Measurements from ENCODE around the gene RYR3.

Gene RYR3

DNA sequence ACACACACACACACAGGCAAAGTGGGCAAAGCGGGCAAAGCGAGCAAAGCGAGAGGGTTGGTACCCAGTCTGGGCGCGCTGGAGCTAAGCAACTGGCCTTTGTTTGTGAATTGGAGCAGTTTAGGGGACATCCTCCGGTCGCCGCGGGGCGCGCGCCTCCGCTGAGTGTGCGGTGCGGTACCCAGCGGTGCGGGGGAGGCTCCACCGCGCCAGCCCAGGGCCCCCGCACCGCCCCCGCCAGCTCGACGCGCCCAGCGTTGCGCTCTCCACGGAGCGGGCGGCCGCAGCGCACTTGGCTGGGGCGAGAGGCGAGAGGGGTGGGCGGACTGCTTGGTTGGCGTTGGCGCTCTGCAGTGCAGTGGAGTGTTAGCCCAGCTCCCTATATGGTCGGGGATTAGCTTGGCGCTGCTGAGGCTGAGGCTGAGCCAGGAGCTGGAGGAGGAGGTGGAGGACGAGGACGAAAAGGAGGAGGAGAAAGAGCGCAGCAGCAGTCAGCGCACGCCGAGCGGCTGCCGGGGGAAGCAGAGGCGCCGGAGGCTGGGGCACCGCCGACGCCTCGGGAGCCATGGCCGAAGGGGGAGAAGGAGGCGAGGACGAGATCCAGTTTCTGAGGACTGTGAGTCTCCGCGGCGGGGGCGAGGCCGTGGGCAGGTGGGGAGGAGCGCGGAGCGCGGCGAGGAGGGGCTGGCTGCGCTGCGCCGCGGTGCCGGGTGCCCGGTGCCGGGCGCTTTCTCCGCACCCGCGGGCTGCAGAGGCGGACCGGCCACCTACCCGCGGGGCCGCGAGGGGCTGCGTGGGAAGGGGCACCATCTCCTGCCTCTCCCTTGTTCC, at the start of gene RYR3:
RYR3 (plus strand) TSS at position 487 of the 831 bp plus-strand sequence; CDS start at position 566, 79 bp downstream.
- DNase-seq (ENCODE audit: insufficient read length, low spot score) = no peak
- FAIRE-seq = no peak

DNA sequence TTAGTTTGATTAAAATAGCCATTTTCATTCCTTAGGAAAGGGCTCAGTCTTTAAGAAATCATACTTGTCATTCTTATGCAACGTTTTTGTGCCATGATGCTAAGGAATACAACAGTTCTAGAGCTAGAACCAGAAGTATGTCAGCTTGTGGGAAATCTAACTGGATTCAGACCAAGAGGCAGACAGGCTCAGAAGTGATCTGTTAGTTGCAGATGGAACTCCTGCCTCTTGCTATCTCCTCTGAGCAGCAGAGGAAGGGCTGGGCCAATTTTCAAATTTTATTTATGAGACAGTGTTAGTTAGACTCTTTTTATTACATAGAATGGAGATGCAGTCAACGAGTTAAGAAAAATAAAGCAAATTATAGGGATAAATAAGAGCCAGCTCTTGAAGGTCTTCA, 48.5 kb upstream of the RYR3 start:
- no peak for DNase-seq (ENCODE audit: insufficient read length, low spot score)
- FAIRE-seq = no peak

DNA sequence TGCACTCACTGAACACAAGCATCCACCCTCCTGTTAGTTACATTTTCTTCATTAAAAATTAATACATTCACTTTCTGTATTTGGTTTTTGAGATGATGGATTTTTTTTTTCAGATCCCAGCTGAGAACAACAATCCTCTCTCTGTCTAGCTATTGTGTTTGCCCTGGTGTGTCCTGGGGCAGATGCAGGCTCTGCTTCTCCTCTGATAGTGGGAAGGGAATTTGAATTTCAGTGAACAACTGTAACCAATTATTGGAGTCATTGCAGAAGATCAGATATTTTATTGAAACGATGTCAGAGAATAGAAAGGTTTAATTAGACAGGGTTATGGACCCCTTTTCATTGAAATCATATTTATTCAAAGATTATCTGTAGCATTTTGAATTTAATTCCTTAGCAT, 33.1 kb upstream of the RYR3 start:
- no peak for DNase-seq (ENCODE audit: insufficient read length, low spot score)
- no peak for FAIRE-seq

DNA sequence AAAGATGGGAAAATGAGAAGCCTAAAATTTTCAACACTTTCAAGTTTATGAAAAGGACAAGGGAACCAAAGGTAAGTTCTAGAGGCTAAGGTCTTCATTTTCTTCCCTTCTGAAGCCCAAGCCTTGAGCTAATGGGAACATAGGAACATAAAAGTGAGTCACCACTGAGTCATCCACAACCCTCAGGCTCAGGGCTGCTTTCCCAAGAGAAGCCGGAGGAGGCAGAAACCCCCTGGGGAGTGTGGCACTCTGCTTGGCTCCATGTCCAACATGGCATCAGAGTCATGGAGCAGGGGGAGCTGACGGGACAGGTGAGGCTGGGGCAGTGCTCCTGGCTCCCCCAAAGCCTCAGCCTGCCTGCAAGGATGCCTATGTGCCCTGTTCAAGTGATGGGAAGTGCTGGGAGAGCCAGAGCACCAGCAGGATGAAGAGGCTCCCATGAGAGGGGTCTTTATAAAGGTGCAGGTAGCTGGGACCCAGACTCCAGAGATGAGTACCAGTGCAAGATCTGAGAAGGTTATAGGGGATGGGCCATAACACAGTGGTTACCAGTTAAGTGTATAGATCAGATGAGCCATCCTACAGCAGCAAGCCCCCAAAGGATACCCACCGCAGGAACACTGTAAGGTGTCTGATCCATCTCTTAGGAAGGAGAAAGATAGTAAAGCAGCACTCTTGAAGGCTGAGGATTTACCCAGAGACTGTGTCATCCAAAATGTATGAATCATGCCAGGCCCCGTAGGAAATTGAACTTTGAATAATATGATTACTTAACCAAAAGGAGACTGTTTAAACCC, 31.8 kb upstream of the RYR3 start:
- FAIRE-seq (no peak), DNase-seq (ENCODE audit: insufficient read length, low spot score) (no peak)

DNA sequence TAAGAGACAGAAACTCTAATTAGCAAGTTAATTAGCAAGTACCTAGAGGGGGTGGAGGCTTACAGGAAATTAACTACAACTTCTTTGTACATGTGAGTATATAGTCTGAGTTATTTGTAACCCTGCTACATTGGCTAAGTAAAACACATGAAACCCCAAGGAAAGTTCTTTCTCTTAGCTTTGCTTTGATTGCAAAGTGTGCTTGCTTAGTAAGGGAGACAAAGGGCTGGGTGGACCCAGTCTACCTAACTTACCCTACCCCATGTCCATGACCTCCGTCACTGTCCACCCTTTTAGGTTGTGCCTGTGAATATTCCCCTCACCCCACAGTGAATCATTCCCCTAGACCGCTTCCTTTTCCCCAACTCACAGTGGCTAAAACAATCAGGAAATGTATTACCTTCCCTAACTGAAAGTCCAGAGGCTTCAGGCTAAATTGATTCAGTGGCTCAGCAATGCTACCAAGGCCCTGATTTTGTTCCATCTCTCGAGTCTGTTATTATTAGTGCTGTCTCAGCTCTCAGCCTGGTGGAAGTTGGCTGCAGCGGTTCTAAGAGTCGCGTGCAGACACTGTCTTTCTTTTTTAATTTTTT, 31.1 kb upstream of the RYR3 start:
- FAIRE-seq (no peak), DNase-seq (ENCODE audit: insufficient read length, low spot score) (no peak)

DNA sequence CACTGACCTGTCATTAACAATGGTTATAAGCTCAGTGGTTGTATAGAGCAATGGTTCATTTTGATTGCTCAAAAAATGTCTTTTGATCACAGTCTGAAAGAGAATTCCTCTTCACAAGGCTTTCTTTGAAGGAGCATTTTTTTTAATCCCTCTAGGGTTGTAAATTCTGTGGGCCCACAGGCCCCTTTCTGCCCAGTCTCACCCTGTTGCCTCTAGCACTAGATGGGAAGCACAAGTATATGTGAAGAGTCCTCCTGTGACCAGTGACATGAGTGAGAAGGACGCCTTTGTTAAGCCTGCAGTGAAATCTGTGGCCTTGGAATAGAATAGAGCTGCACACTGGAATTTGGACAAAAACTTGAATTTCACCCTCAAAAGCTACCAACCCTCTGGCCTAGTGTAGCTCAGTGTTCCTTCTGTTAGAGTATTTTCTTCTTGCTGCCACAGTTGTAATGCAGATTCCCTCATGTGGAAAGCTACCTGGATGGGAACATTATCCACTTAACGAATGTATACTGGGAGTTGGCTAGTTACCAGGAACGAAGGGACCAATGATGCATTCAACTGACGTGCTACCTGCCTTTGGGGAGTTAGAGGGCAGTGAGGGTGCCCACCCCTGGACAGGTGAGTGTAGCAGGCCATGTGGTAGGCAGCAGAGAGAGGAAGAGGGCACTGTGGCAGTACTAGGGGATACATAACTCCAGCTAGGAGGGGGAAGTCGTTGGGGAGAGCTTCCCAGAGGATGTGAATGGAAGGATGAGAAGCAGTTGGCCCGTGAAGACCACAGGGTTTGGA, 28.3 kb upstream of the RYR3 start:
- FAIRE-seq = no peak
- no peak for DNase-seq (ENCODE audit: insufficient read length, low spot score)

DNA sequence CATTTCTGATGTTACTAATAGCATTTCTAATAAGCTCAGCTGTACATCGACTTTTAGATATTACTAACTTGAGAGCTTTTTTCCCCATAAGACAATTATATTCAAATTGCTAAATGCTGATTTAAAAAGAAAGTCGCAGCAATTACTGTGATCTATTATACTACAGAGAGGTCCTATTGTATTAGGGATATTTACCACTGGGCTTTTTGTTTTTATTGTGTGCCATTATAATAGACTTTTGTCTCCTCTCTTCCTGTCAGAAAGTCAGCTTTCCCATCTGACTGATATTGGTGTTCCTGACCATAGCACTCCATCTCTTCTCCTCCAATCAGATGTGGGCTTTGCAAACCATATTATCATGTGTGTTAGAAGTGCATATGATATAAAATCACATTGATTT, 27.2 kb upstream of the RYR3 start:
- no peak for FAIRE-seq
- DNase-seq (ENCODE audit: insufficient read length, low spot score) = no peak

DNA sequence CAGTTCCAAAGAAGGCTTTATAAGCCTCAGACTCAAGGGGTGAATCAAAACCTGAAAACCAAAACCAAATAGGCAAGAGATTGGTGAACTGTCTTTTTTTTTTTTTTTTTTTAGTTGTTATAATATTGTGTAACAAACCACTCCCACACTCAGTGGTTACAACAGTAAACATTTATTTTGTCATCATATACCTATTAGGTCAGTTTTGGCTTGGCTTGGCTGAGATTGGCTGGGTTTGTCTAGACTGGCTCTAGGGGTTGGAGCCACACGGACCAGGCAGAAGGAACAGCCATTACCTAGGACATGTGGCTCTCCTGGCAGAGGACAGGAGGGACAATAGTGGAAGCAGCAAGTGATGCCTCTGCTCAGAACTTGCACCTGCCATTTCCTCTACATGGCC, 26.4 kb upstream of the RYR3 start:
- FAIRE-seq (no peak), DNase-seq (ENCODE audit: insufficient read length, low spot score) (no peak)

DNA sequence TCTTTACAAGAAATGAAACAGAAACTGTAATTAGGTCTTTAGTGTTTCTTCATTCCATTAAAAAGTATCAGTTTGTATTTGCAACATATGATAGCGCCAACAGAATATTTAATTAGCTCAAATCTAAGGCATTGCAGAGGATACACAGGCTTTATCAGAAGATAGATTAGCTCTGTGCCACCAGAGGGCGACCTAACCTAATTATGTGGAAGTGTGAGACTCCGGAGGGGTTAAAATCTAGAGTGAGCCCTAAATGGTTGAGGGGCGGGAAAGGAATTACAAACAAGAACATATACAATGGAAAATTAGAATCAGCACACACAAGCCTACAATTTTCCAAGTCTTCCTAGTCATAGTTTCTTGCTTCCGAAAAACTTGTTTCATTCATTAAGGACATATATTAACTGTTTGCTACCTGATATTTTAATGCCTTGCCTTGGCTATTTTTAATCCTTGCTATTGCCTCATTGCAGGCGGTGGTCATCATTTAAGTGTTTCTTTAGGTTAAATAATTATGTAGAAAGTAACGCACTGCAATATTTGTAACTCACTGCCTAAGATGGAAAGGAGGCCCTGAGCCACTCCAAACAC, 18.0 kb upstream of the RYR3 start:
- FAIRE-seq = peak; percentile 66
- no peak for DNase-seq (ENCODE audit: insufficient read length, low spot score)

DNA sequence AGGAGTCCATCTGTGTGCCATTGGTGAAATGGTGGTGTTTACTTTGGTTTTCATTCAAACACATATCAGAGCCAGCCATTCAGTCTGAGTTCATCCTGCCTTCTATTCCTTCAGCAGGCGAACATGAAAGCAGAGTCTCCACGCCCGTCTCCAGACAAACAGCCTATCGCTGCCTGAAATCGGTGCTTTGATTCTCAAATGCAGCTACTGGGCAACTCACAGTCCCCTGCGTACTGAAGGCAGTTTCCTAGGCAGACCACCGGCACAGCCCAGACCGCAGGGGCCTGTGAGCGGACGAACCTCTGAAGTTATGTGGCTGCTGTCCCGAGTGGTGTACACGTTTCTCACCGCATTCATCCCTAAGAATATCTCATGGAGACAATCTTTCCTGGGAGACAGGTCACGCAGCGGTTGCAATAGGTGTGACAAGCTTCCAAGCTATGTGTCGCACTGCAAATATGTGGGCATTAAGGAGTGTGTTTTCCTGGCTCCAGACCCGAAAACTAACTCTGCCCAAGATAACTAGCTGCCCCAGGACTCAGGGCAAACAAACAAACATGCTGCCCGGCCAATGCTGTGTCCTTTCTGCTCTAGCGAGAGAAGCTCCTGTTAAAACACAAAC, 16.9 kb upstream of the RYR3 start:
- DNase-seq (ENCODE audit: insufficient read length, low spot score) (no peak), FAIRE-seq (no peak)

DNA sequence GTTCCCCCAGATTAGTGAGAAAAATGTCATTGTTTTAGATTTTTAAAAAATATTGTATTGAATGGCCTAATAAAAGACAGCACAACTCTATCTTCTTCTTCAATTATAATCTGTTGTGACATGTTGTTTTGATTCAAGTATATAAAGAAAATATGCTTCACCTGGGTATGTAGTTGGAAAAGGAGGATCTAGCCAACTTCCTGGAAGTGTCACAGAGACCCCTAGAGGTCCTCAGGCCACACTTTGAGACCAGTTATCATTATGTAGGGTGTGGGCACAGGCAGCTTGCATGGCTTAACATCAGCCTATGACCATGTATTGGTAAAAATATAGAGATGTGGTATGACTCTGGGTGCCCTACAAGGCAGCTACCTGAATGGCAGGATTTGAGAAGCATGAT, 14.7 kb upstream of the RYR3 start:
- no peak for DNase-seq (ENCODE audit: insufficient read length, low spot score)
- FAIRE-seq = no peak

DNA sequence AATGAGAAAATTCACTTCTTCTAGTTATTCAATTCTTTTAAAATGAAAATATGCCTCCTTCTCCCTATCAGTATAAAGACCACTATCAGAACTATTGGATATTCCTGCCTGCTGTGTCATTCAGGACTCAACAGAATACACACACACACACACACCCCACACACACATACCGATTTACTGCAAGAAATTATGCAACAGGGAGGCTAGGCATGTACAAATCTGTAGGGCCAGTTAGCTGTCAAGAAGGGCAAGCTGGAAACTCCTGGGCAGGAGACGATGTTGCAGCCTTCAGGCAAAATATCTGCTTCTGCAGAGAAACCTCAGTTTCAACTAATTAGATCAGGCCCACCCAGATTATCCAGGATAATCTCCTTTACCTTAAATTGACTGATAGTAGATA, 13.9 kb upstream of the RYR3 start:
- no peak for DNase-seq (ENCODE audit: insufficient read length, low spot score)
- no peak for FAIRE-seq

DNA sequence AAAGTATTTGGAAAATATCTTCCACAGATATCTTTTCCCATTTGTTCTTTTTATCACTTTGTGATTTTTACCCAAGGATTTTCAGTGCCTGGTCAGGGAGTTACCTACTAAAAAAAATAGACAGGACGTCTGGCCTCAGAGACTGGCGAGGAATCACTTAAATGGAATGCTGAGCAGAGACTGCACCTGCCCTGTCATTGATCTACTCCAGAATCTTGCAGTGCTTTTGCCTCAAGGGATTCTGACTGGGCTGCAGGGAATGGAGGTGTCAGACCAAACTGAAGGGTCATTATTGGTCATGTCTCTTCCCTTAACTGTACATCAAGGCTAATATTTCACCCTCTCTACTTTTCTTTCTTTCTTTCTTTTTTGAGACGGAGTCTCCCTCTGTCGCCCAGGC, 12.1 kb upstream of the RYR3 start:
- DNase-seq (ENCODE audit: insufficient read length, low spot score) (no peak), FAIRE-seq (no peak)

DNA sequence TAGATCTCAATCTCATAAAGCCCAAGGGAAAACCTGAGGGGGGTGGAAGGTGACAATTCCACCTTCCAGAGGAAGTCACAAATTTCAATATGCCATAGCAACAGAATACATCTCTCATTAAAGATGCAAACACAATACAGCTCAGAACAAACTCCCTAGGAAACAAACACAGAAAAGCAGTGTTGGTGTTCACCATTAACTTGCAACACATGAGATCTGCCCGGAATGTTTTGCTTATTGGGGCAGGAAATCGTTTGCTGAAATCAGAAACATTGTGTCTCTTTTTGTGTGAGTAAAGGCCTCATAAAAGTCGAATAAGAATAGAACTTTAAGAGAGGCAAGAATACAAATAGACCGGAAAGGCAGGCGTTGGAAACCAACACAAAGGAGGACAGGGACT, 5.8 kb upstream of the RYR3 start:
- no peak for DNase-seq (ENCODE audit: insufficient read length, low spot score)
- FAIRE-seq = no peak

DNA sequence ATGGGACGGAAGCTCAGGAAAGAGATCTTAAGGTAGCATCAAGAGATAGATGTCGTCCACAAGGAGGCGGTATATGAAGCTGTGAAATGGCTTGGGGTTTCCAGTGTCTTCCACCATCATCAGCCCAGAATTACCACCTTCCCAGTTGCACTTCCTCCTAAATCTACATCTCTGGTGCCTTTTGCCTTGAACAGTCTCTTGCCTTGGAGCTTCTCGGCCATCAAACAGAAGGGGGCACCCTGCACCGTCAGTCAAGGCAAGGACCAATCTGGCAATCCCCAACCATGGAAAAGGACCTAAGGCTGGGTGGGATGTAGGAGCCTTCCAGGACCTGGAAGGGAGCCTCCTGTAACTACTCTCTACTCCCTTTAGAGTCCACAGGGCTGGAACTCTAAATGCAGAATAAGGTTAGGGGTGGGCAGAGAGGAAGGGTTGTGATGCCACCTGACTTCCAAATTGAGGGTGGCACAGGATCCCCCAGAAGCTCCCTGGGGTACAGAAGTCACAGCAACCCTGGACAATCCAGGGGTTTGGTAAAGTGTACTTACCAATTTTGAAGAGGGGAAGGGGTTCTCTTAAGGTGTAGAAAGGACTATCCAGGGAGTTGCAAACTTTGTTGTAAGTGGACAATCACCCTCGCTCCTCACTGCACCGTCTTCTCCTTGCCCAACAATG, 1.0 kb upstream of the RYR3 start:
- DNase-seq (ENCODE audit: insufficient read length, low spot score) (peak; percentile 50), FAIRE-seq (peak; percentile 53)

DNA sequence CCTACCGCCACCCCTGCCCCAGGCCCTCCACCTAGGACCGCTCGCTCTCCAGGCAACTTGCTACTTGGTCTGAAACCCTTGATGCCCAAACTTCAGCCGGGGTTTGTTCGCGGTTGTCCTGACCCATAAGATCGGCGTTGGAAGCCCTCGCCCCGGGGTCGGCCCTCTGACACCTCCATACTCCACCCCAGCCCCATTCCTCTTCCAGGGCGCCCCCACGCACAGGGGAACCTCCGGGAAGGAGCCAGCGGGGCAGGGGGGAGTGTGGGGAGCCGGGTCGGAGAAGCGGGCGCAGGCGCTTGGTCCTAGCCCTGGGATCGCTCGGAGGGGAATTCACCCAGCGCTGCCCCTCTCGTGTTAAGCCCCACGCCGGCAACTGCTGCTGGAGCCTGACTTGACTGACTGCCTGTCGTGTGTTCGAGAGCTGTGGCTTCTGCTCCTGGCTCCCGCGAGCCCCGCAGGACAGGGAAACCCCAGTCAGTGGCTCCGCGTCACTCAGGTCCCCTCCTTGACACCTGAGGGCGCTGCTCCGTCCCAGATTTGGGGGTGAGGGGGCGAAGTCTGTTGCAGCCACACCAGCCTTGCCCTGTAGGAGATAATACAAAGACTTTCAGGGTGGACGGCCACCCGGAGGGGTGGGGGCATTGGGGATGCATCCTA, 675 bp downstream of the RYR3 start:
- no peak for FAIRE-seq
- no peak for DNase-seq (ENCODE audit: insufficient read length, low spot score)

DNA sequence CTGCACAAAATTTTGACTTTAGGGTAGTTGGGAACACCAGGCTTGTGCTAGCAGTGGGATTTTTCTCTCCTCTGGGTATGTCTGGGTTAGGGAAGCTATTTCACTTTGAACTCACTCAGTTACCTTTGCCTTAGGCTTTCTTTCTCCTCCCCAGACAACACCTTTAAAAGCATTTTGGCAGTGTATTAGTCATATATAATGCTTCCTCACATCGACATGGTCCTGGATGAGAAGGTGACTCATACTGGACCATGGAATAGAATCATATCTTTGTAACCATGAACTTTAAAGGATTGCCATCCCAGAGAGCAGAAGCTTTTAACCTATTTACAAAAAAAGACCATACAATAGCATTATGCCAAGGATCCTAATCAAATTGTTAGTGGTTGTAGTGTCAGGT, 2.7 kb downstream of the RYR3 start:
- DNase-seq (ENCODE audit: insufficient read length, low spot score) (no peak), FAIRE-seq (no peak)

DNA sequence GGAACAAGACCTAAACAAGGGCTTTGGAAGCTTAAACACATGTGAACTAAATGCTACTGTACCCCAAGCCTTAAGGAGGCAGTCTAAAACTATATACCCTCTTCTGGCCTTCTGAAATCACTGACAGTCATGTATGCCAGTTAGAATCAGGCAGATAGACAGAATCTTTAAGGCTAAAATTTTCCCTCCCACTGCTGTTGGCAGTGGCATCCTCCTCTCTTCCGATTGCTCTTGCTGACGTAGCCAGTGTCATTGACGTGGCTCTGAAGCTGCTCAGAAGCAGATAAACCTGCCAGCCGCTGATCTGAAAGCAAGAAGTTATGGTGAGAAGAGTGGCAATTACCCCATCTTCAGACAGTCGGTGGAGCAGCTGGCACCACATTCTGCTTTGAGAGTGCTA, 3.3 kb downstream of the RYR3 start:
- no peak for FAIRE-seq
- DNase-seq (ENCODE audit: insufficient read length, low spot score) = no peak

DNA sequence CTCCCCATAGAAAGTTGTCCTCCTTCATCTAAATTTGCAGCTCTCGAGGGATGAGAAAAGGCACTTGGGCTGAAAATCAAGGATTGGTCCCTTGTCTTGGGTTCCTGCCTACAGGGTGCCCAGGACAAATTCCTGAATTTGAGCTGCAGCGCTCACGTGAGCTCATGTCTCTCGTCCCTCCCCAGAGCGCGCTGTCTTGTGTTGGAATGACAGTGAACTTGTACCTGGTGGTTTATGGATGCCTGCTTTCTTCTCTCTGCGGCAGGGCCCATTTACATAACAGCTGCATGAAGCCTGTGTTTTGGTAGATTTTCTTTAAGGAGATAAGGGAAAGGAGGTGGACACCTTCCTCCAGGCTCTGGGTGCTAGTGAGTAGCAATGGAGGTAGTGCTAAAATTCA, 4.3 kb downstream of the RYR3 start:
- no peak for FAIRE-seq
- DNase-seq (ENCODE audit: insufficient read length, low spot score) = no peak
